Measurements from ENCODE around the gene UBL4B. TPM values are rescaled to one million over a fixed set of nuclear protein-coding genes. Genes with fewer than 3 reads are reported as not detected.

UBL4B gene
- total RNA-seq, 1 experiment from 2014 or later: not detected

DNA sequence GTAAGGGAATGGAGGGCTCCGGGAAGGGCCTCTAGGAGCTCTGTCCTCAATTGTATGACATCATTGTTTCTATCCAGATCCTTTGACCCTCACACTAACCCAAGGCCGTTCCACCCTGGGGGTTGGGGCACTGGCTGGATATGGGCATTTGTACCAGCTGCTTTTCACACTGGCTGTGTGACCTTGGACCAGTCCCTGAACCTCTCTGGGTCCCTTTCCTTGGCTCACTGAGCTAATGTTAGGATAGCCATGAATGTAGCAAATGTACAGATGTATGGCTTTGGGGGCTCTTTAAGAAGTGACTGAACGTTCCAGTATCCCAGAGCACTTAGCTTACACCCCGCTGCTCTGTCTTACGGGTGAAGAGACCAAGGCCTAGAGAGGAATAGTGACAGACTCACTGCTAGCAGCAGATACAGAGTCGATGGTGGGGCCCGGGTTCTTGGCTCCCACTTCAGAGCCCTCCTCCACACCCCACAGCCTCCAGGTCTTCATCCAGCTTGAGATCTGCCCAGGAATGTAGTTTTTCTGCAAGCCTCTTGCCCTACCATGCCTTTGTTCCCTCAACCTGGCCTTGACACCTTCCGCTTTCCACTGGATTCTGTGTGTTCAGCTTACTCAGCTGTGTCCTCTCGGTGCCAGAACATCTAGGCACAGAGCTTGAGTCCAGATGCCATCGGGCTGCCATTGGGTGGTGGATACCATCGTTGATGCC lies 14.6 kb upstream of the UBL4B start:
- H2BK120ac ChIP-seq (ENCODE audit: low read depth, low read length, poor library complexity, severe bottlenecking): no peak overlapping the region
- Mint-ChIP-seq H3K4me1 (peaks cover 0 to 5% of the 10 kb centered on the region in 2 experiments; a peak in 1 of 4 replicates), H3K4me3 (no peak overlapping the region), H3K27ac (no peak overlapping the region), H3K36me3 (ENCODE audit: insufficient read depth in 1 of 3, low read depth in 3 of 3) (no peaks in the 10 kb centered on the region; a peak in 1 of 7 replicates), H3K27me3 (ENCODE audit: low read depth) (peaks cover 27% of the 10 kb centered on the region), H3K9me3 (peaks cover 0 to 2% of the 10 kb centered on the region in 2 experiments; a peak in 1 of 5 replicates)
- H3K56ac ChIP-seq (ENCODE audit: insufficient read length, low read depth, low read length): no peak overlapping the region
- H4K20me1 ChIP-seq (ENCODE audit: control insufficient read depth, insufficient read depth, insufficient read length): no peaks in the 10 kb centered on the region
- H4K91ac ChIP-seq (ENCODE audit: insufficient read length, low read depth, low read length): no peak overlapping the region
- H2BK15ac ChIP-seq (ENCODE audit: low read depth, low read length): no peak overlapping the region
- H3K4me2 ChIP-seq (ENCODE audit: insufficient read depth, insufficient read length, low read length): no peak overlapping the region
- H3K9me3 ChIP-seq (ENCODE audit: control insufficient read depth, low read depth, low read length): no peaks in the 10 kb centered on the region
- no peak overlapping the region for H3K18ac ChIP-seq (ENCODE audit: insufficient read length, low read depth, low read length)
- H3K9ac ChIP-seq (ENCODE audit: extremely low read depth, insufficient read length, low read length): no peak overlapping the region
- H3K4ac ChIP-seq (ENCODE audit: low read depth, low read length): no peak overlapping the region
- H2BK20ac ChIP-seq (ENCODE audit: low read depth, low read length, poor library complexity, severe bottlenecking): no peak overlapping the region
- H3K27ac ChIP-seq (ENCODE audit: insufficient read length, low read depth, low read length): no peak overlapping the region
- no CpG with 5 or more reads among the region's 11 CpGs for WGBS (ENCODE audit: extremely low coverage, insufficient read length, low lambda C conversion rate)
- H4K5ac ChIP-seq (ENCODE audit: insufficient read length, low read depth, low read length): no peak overlapping the region
- H3K23me2 ChIP-seq (ENCODE audit: insufficient read length, low read depth, low read length, poor library complexity, severe bottlenecking): no peaks in the 10 kb centered on the region
- H3T11ph ChIP-seq (ENCODE audit: low read length): no peak overlapping the region
- no peak overlapping the region for H3K14ac ChIP-seq (ENCODE audit: insufficient read depth, low read length)
- no peak for DNase-seq
- H3K23ac ChIP-seq (ENCODE audit: insufficient read length, low read depth, low read length): no peak overlapping the region
- H2AFZ ChIP-seq (ENCODE audit: low read length): no peak overlapping the region
- H3K79me1 ChIP-seq (ENCODE audit: insufficient read depth, low read depth, low read length, poor library complexity, severe bottlenecking): no peaks in the 10 kb centered on the region
- H2BK12ac ChIP-seq (ENCODE audit: insufficient read length, low read depth, low read length): no peak overlapping the region
- H2BK5ac ChIP-seq (ENCODE audit: insufficient read length, low read length): no peak overlapping the region
- no peaks in the 10 kb centered on the region for H3K27me3 ChIP-seq (ENCODE audit: insufficient read depth, low read length)
- H3K79me2 ChIP-seq (ENCODE audit: insufficient read depth, low read length): no peaks in the 10 kb centered on the region
- no peak overlapping the region for H4K8ac ChIP-seq (replicated peaks; ENCODE audit: insufficient read length, low read depth, low read length)
- no peak for TF ChIP-seq CTCF (conservative IDR thresholded peaks at IDR 0.05)
- no peaks in the 10 kb centered on the region for H3K4me1 ChIP-seq (ENCODE audit: insufficient read depth, low read length)
- no peak overlapping the region for H2AK5ac ChIP-seq (ENCODE audit: insufficient read length, low read length)
